Fibroblast of skin of abdomen (primary cell): ENCODE data around the gene SERPINA9.

Source experiments
- DNase-seq: peaks from one replicate; pipeline ENCODE4 v3.0.0-alpha.2; 2013

The SERPINA9 gene

GRCh38 chr14:94461526-94462218, 14.3 kb downstream of the SERPINA9 start:
- no peak for DNase-seq

- no peak for DNase-seq
These were observed 15.2 kb downstream of the SERPINA9 start for GRCh38 chr14:94460631-94461416.

- DNase-seq = no peak
These were observed 17.3 kb downstream of the SERPINA9 start for GRCh38 chr14:94458558-94459205.

GRCh38 chr14:94458096-94458495, 17.9 kb downstream of the SERPINA9 start:
- DNase-seq = no peak

- no peak for DNase-seq
These were observed 20.1 kb downstream of the SERPINA9 start for GRCh38 chr14:94455928-94456327.

GRCh38 chr14:94451826-94452225, 24.2 kb downstream of the SERPINA9 start:
- DNase-seq = no peak

GRCh38 chr14:94451091-94451771, 24.8 kb downstream of the SERPINA9 start:
- DNase-seq = no peak

GRCh38 chr14:94450722-94451090, 25.3 kb downstream of the SERPINA9 start:
- no peak for DNase-seq

GRCh38 chr14:94449930-94450329, 26.1 kb downstream of the SERPINA9 start:
- DNase-seq = no peak

- no peak for DNase-seq
These were observed 27.8 kb downstream of the SERPINA9 start for GRCh38 chr14:94448071-94448808.

- no peak for DNase-seq
These were observed 28.8 kb downstream of the SERPINA9 start for GRCh38 chr14:94447206-94447605.

GRCh38 chr14:94446126-94446525, 29.9 kb downstream of the SERPINA9 start:
- DNase-seq = no peak

- no peak for DNase-seq
These were observed 31.0 kb downstream of the SERPINA9 start for GRCh38 chr14:94445003-94445402.

- DNase-seq = no peak
These were observed 34.3 kb downstream of the SERPINA9 start for GRCh38 chr14:94441531-94442205.

GRCh38 chr14:94441130-94441529, 34.9 kb downstream of the SERPINA9 start:
- DNase-seq = no peak

- DNase-seq = no peak
These were observed 36.4 kb downstream of the SERPINA9 start for GRCh38 chr14:94439453-94440057.

- no peak for DNase-seq
These were observed 47.4 kb downstream of the SERPINA9 start for GRCh38 chr14:94428610-94429009.

- DNase-seq = no peak
These were observed 48.9 kb downstream of the SERPINA9 start for GRCh38 chr14:94427016-94427613.

- DNase-seq = no peak
These were observed 49.5 kb downstream of the SERPINA9 start for GRCh38 chr14:94426526-94426925.

- DNase-seq = no peak
These were observed 51.6 kb downstream of the SERPINA9 start for GRCh38 chr14:94424371-94424770.
